Caco-2 (cell line): ENCODE results near the gene LTBP3. TPM values are rescaled to one million over a fixed set of nuclear protein-coding genes. Genes with fewer than 3 reads are reported as not detected.

Source experiments
- BruUV-seq: library from RNA; stranded (reverse); fragments of 400-500 nt; replicated peaks from 2 replicates; lab custom pipeline; 2021; lab: Mats Ljungman, UMichigan
- CTCF ChIA-PET: fragments of 300-600 bp; sonication (Branson Sonifier 250); formaldehyde crosslinking; loops from one replicate; lab custom pipeline; 2022; ENCODE audit warnings: antibody characterized with exemption; lab: Charles Lee
- POLR2A ChIA-PET: fragments of 300-600 bp; sonication (Branson Sonifier 250); formaldehyde crosslinking; loops from one replicate; lab custom pipeline; 2022; ENCODE audit warnings: antibody characterized with exemption; lab: Charles Lee
- DNase-seq, 2 experiments: peaks; one replicate each; pipeline versions ENCODE4 v3.0.0 to v3.0.0-alpha.2; 2020 to 2022
- H3K27me3 ChIP-seq: replicated peaks from 2 replicates; pipeline ENCODE4 v1.6.0; 2011; ENCODE audit warnings: low read length; ENCODE audit not compliant: control insufficient read depth, insufficient read depth
- H3K36me3 ChIP-seq: 2 replicates; pipeline ENCODE4 v1.5.1; 2011; ENCODE audit warnings: low read length; ENCODE audit not compliant: control insufficient read depth, insufficient read depth
- H3K4me1 ChIP-seq: fragments of 250-450 bp; sonication (Bioruptor Pico); 2 replicates; pipeline ENCODE4 v1.5.1; 2020; ENCODE audit warnings: mild to moderate bottlenecking
- H3K4me3 ChIP-seq: 2 replicates; pipeline ENCODE4 v1.5.1; 2011; ENCODE audit warnings: low read depth, mild to moderate bottlenecking, control low read depth, low read length
- H3K9me3 ChIP-seq: fragments of 250-450 bp; sonication (Bioruptor Pico); 2 replicates; pipeline ENCODE4 v1.5.1; 2020; ENCODE audit warnings: mild to moderate bottlenecking, moderate library complexity
- H3K27ac Mint-ChIP-seq: one replicate; pipeline ENCODE4 v1.8.0; 2022; ENCODE audit warnings: mixed read lengths; ENCODE audit not compliant: unreplicated experiment
- H3K27me3 Mint-ChIP-seq: one replicate; pipeline ENCODE4 v1.8.0; 2022; ENCODE audit warnings: mixed read lengths; ENCODE audit not compliant: insufficient read depth, unreplicated experiment
- H3K36me3 Mint-ChIP-seq: one replicate; pipeline ENCODE4 v1.8.0; 2022; ENCODE audit warnings: mild to moderate bottlenecking, mixed read lengths; ENCODE audit not compliant: insufficient read depth, unreplicated experiment
- H3K4me1 Mint-ChIP-seq: one replicate; pipeline ENCODE4 v1.8.0; 2022; ENCODE audit warnings: low read depth, mixed read lengths; ENCODE audit not compliant: unreplicated experiment
- H3K4me3 Mint-ChIP-seq: one replicate; pipeline ENCODE4 v1.8.0; 2022; ENCODE audit warnings: mild to moderate bottlenecking, moderate library complexity, mixed read lengths; ENCODE audit not compliant: unreplicated experiment
- H3K9me3 Mint-ChIP-seq: one replicate; pipeline ENCODE4 v1.8.0; 2022; ENCODE audit warnings: mixed read lengths; ENCODE audit not compliant: unreplicated experiment
- intact Hi-C: fragments of 100-400 bp; cut with micrococcal nuclease; formaldehyde crosslinking; loops from one replicate; pipeline ENCODE4 v1.10.0; 2022; ENCODE audit not compliant: unreplicated experiment
- total RNA-seq: library from RNA; stranded (reverse); gene quantifications from 2 replicates; pipeline ENCODE4 v1.2.3, GENCODE V29; 2022
- TF ChIP-seq, protein P1 (sequence below), 2 experiments: fragments of 200-600 bp in 1 of 2; IDR thresholded peaks; 1 replicate in 1 of 2; 2 replicates in 1 of 2; pipeline versions ENCODE4 v1.5.1 to v1.8.0; 2011 to 2022; ENCODE audit warnings: antibody characterized with exemption in 1 of 2, control low read depth in 1 of 2, inconsistent platforms in 1 of 2, low read depth in 1 of 2, low read length in 1 of 2, mild to moderate bottlenecking in 1 of 2, moderate library complexity in 1 of 2; ENCODE audit not compliant: insufficient read depth in 1 of 2, severe bottlenecking in 1 of 2, unreplicated experiment in 1 of 2

Gene LTBP3
- total RNA-seq, 1 experiment from 2014 or later: 91.2 TPM

DNA sequence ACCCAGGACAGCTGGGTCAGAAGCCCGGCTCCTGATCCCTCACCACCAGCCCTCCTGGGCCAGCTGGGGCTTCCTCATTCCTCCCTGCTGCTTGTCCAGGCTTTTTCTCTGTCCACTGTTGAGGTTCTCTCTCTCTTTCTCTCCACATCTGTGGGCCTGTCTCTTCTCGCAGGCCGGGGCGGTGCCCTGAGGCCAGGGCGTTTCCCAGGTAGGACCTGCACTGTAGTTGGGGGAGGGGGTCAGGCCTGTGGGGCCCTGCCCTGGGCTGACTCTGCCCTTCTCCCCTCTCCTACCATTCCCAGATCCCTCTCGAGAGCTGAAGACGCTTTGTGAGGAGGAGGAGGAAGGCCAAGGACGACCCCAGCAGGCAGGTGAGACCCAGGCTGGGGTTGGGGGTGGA lies 22.6 kb upstream of the LTBP3 start:
- H3K36me3 Mint-ChIP-seq: peaks cover 8% of the 10 kb centered on the region
- H3K27me3 ChIP-seq: no peaks in the 10 kb centered on the region
- no peaks in the 10 kb centered on the region for H3K27me3 Mint-ChIP-seq
- no peak overlapping the region for H3K4me3 ChIP-seq
- peaks cover 9% of the 10 kb centered on the region for H3K4me1 ChIP-seq
- no peaks in the 10 kb centered on the region for H3K9me3 Mint-ChIP-seq
- no peaks in the 10 kb centered on the region for H3K9me3 ChIP-seq
- no peak overlapping the region for H3K4me3 Mint-ChIP-seq
- no peaks in the 10 kb centered on the region for H3K36me3 ChIP-seq
- TF ChIP-seq, protein P1, sequence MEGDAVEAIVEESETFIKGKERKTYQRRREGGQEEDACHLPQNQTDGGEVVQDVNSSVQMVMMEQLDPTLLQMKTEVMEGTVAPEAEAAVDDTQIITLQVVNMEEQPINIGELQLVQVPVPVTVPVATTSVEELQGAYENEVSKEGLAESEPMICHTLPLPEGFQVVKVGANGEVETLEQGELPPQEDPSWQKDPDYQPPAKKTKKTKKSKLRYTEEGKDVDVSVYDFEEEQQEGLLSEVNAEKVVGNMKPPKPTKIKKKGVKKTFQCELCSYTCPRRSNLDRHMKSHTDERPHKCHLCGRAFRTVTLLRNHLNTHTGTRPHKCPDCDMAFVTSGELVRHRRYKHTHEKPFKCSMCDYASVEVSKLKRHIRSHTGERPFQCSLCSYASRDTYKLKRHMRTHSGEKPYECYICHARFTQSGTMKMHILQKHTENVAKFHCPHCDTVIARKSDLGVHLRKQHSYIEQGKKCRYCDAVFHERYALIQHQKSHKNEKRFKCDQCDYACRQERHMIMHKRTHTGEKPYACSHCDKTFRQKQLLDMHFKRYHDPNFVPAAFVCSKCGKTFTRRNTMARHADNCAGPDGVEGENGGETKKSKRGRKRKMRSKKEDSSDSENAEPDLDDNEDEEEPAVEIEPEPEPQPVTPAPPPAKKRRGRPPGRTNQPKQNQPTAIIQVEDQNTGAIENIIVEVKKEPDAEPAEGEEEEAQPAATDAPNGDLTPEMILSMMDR (IDR thresholded peaks at IDR 0.05; ENCODE audit: insufficient read depth in 1 of 2, low read depth in 1 of 2, low read length in 1 of 2, severe bottlenecking in 1 of 2, unreplicated experiment in 1 of 2): no peak
- POLR2A ChIA-PET: no interaction called here
- intact Hi-C loops: no loop called here
- CTCF ChIA-PET: interaction anchor here (0.6 kb wide), 2 partner anchors 12 to 15 kb away, joined by 3 to 4 read pairs; no protein-coding TSS in a partner anchor
- H3K4me1 Mint-ChIP-seq: peaks cover 6% of the 10 kb centered on the region
- no peak overlapping the region for H3K27ac Mint-ChIP-seq
- DNase-seq: no peak
- BruUV-seq: no TSS peak

DNA sequence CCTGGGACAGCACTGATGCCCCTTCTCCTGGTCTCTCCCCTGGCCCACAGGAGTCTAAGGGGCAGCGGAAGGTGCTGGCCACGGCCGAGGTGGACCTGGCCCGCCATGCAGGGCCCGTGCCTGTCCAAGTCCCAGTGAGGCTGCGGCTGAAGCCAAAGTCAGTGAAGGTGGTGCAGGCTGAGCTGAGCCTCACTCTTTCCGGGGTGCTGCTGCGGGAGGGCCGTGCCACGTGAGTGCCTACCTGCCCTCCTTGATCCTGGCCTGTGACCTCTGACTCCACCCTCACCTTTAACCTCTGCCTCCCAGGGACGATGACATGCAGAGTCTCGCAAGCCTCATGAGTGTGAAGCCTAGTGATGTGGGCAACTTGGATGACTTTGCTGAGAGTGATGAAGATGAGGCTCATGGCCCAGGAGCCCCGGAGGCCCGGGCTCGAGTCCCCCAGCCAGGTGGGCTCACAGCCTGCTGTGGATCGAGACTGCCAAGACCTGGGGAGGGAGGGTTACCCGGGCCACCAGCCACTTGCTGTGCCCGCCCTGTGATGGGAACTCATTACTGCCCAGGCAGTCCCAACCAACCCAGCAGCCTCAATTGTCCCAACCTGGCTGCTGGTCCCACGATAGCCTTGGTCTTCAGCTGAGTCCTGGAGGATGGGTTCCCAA lies 22.0 kb upstream of the LTBP3 start:
- Histone ChIP-seq H3K4me1 (peaks cover 14% of the 10 kb centered on the region), H3K9me3 (no peaks in the 10 kb centered on the region), H3K27me3 (no peaks in the 10 kb centered on the region), H3K4me3 (no peak overlapping the region), H3K36me3 (no peaks in the 10 kb centered on the region)
- no peak for DNase-seq
- H3K4me1 Mint-ChIP-seq: peaks cover 6% of the 10 kb centered on the region
- no peaks in the 10 kb centered on the region for H3K9me3 Mint-ChIP-seq
- peaks cover 13% of the 10 kb centered on the region for H3K36me3 Mint-ChIP-seq
- no TSS peak for BruUV-seq
- intact Hi-C loops: no loop called here
- H3K4me3 Mint-ChIP-seq: no peak overlapping the region
- POLR2A ChIA-PET: no interaction called here
- TF ChIP-seq, protein P1 (IDR thresholded peaks at IDR 0.05; ENCODE audit: insufficient read depth in 1 of 2, low read depth in 1 of 2, low read length in 1 of 2, severe bottlenecking in 1 of 2, unreplicated experiment in 1 of 2): no peak
- CTCF ChIA-PET: interaction anchor here (0.6 kb wide), 1 partner anchor 14 kb away, joined by 4 read pairs; no protein-coding TSS in a partner anchor
- H3K27me3 Mint-ChIP-seq: no peaks in the 10 kb centered on the region
- no peak overlapping the region for H3K27ac Mint-ChIP-seq

DNA sequence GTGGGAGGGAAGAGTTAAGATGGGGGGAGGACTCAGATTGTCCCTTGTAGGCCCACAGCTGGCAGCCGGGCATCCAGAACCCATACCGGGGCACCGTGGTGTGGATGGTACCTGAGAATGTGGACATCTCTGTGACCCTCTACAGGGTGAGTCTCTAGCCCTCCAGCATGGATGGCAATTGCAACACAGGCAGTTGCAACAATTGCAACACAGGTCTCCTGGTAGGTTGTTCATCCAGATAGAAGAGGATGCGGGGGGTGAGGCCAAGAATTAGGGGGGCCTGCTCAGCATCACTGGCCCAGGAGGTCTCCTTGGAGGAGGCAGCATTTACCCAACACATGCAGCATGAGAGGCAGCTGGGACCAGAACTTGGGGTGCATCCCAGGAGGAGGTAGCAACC lies 21.1 kb upstream of the LTBP3 start:
- CTCF ChIA-PET: no interaction called here
- Mint-ChIP-seq H3K36me3 (peaks cover 22% of the 10 kb centered on the region), H3K27me3 (no peaks in the 10 kb centered on the region)

More for the DNA sequence above, 21.1 kb upstream of the LTBP3 start:
- intact Hi-C loops: no loop called here
- H3K4me3 Mint-ChIP-seq: no peak overlapping the region
- Histone ChIP-seq H3K36me3 (no peaks in the 10 kb centered on the region), H3K4me3 (no peak overlapping the region), H3K9me3 (no peaks in the 10 kb centered on the region), H3K27me3 (no peaks in the 10 kb centered on the region), H3K4me1 (peaks cover 18% of the 10 kb centered on the region)
- BruUV-seq: no TSS peak
- TF ChIP-seq, protein P1 (IDR thresholded peaks at IDR 0.05; ENCODE audit: insufficient read depth in 1 of 2, low read depth in 1 of 2, low read length in 1 of 2, severe bottlenecking in 1 of 2, unreplicated experiment in 1 of 2): no peak
- no peak overlapping the region for H3K27ac Mint-ChIP-seq
- no peaks in the 10 kb centered on the region for H3K9me3 Mint-ChIP-seq
- no peak for DNase-seq
- POLR2A ChIA-PET: interaction anchor here (0.6 kb wide), 1 partner anchor 392 kb away, joined by 3 read pairs; no protein-coding TSS in a partner anchor
- peaks cover 6% of the 10 kb centered on the region for H3K4me1 Mint-ChIP-seq
